CD4-positive, alpha-beta T cell treated with Interleukin-17A for 1 hour (primary cell): ENCODE data around the gene FBXO10.
"Not testable (repeated sequence)": the region's sequence is repeated elsewhere in the genome, so short reads cannot be mapped to it uniquely, and the experiment has no call there.

Source experiments
- DNase-seq: peaks from one replicate; pipeline ENCODE4 v3.0.0-alpha.2; 2020

FBXO10 gene

GRCh38 chr9:37471942-37472684, 104.1 kb downstream of the FBXO10 start:
- DNase-seq, result no peak

DNA sequence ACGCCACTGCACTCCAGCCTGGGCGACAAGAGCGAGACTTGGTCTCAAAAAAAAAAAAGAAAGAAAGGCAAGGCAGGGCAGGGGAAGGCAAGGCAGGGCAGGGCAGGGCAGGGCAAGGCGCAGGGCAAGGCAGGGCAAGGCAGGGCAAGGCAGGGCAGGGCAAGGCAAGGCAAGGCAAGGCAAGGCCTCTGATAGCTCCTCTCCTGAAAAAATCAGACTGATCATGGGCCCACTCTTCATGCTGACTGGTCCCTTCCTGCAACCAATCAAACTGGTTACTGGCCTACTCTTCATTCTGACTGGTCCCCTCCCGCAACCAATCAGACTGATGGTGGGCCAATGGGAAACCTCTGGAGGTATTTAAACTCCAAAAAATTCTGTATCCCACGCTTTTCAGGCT, 107.6 kb downstream of the FBXO10 start:
- DNase-seq, result no peak

DNA sequence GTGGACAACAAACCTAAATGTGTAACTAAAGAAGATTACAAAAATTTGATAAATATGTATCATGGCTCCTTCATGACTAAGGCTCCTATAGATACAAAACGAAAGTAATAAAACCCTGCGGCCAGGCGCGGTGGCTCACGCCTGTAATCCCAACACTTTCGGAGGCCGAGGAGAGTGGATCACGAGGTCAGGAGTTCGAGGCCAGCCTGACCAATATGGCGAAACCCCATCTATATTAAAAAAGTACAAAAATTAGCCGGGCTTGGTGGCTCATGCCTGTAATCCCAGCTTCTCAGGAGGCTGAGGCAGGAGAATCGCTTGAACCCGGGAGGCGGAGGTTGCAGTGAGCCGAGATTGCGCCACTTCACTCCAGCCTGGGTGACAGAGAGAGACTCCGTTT, 108.7 kb downstream of the FBXO10 start:
- DNase-seq, result not testable (repeated sequence)

GRCh38 chr9:37466037-37466709, 110.0 kb downstream of the FBXO10 start:
- peak; percentile 16 for DNase-seq

DNA sequence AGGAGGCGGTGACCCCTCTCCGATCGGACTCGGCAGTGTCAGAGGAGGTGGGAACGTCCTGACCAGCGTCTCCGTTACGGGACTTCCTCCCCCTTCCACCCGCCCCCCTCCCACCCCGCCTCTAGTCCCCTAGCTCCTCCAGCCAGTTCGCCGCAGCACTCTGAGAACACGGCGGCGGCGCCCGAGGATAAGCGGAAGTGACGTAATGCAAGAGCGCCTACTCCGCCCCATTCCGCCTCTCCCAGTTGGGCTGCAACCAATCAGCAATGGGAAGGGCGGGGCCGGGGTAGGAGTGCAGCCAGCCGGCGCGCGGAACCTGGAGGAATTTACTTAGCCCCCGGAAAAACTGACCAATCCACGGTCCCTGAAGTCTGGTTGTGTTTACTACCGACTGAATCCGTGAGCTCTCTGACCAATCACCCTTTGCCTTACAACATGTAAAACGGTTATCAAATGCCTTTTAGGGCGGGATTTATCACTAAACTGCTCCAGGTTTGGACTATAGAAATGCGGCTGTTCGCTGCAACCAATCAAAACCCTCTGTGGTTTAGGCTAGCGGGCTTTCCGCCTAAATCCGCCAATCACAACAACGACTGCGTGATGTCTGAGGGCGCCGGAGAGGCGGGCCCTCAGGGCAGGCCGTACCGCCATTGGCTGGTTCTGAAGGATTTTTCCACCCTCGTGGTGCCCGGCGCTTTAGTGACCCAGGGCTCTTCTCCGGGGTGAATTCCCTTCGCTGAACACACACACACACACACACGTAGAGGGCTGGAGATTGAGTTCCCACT, 110.7 kb downstream of the FBXO10 start, which contains the start of gene ZBTB5:
Gene ZBTB5, minus strand, starts transcription at position 202 of the 788 bp plus-strand sequence. CDS start 22,899 bp downstream, outside the sequence.
- peak; percentile 99 for DNase-seq

- peak; percentile 80 for DNase-seq
Observed at GRCh38 chr9:37464426-37465248, 111.5 kb downstream of the FBXO10 start.

DNA sequence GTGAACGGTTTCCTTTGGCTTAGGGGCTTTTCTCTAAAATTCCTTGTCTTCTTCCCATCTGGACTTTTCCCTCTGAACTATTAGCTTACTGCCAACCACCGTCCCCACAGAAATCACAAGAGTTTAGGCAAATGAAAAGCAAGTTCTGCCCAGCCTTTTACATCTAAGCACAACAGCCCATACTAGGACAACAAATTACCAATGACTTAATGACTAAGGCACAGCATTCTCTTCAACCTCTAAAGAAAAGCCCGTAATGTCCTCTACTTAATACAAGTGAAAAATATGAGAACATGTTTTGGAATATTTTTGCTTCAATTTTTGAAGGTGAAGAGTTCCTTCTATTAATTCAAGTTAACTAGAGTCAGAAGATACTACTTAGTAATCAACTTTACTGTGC, 112.2 kb downstream of the FBXO10 start:
- no peak for DNase-seq
